Smooth muscle cell (in vitro differentiated cells): ENCODE measurements around the gene ISL1. TPM values are rescaled to one million over a fixed set of nuclear protein-coding genes. Genes with fewer than 3 reads are reported as not detected.

Source experiments
- DNase-seq: peaks from one replicate; lab custom pipeline; 2025; ENCODE audit not compliant: unreplicated experiment; lab: John Stamatoyannopoulos, UW
- H2AFZ ChIP-seq: fragments of 200-600 bp; sonication (generic); 2 replicates; pipeline ENCODE4 v1.6.0; 2016; ENCODE audit warnings: antibody characterized with exemption, low read depth, mild to moderate bottlenecking
- H3F3A ChIP-seq: fragments of 200-600 bp; sonication (generic); 2 replicates; pipeline ENCODE4 v1.6.0; 2017; ENCODE audit warnings: antibody characterized with exemption, low read depth
- H3K27ac ChIP-seq: fragments of 200-600 bp; sonication (generic); 2 replicates; pipeline ENCODE4 v1.5.1; 2016; ENCODE audit warnings: low read depth, mild to moderate bottlenecking
- H3K27me3 ChIP-seq: fragments of 200-600 bp; sonication (generic); 2 replicates; pipeline ENCODE4 v1.6.1; 2016; ENCODE audit warnings: low read depth, mild to moderate bottlenecking
- H3K36me3 ChIP-seq: fragments of 200-600 bp; sonication (generic); 2 replicates; pipeline ENCODE4 v1.5.1; 2016; ENCODE audit warnings: low read depth
- H3K4me1 ChIP-seq: fragments of 200-600 bp; sonication (generic); 2 replicates; pipeline ENCODE4 v1.5.1; 2016; ENCODE audit warnings: low read depth
- H3K4me2 ChIP-seq: fragments of 200-600 bp; sonication (generic); 2 replicates; pipeline ENCODE4 v1.6.0; 2016; ENCODE audit warnings: mild to moderate bottlenecking
- H3K4me3 ChIP-seq: fragments of 200-600 bp; sonication (generic); 2 replicates; pipeline ENCODE4 v1.5.1; 2016; ENCODE audit warnings: mild to moderate bottlenecking
- H3K79me2 ChIP-seq: fragments of 200-600 bp; sonication (generic); 2 replicates; pipeline ENCODE4 v1.6.0; 2016; ENCODE audit warnings: low read depth, mild to moderate bottlenecking
- H3K9ac ChIP-seq: fragments of 200-600 bp; sonication (generic); 2 replicates; pipeline ENCODE4 v1.6.0; 2016; ENCODE audit warnings: low read depth
- H3K9me3 ChIP-seq: fragments of 200-600 bp; sonication (generic); replicated peaks from 2 replicates; pipeline ENCODE4 v1.5.1; 2016; ENCODE audit warnings: low read depth
- H4K20me1 ChIP-seq: fragments of 200-600 bp; sonication (generic); 2 replicates; pipeline ENCODE4 v1.6.0; 2016; ENCODE audit warnings: low read depth
- WGBS: methylation state at CpG from one replicate; pipeline ENCODE4 v1.1.7; 2016; ENCODE audit warnings: low lambda C conversion rate; 5-methylcytosine and 5-hydroxymethylcytosine counted together
- polyA plus RNA-seq: library from polyadenylated mRNA; unstranded; fragments of >200 nt; fragmentation: Nextera tagmentation; extraction: Ambion mirVana; gene quantifications from 2 replicates; pipeline ENCODE4 v1.2.1, GENCODE V29; 2016
- total RNA-seq: library from RNA; depleted of rRNA; stranded (reverse); fragments of >200 nt; gene quantifications from 2 replicates; pipeline ENCODE4 v1.2.3, GENCODE V29; 2014
- TF ChIP-seq, protein P1 (sequence below): fragments of 200-600 bp; sonication (generic); IDR thresholded peaks from 2 replicates; pipeline ENCODE4 v1.5.1; 2017; ENCODE audit warnings: borderline replicate concordance, mild to moderate bottlenecking, antibody characterized with exemption; ENCODE audit not compliant: insufficient read depth, poor library complexity, severe bottlenecking

The ISL1 gene
- total and polyA plus RNA-seq, 2 experiments from 2014 or later, result 3.6 to 16.0 TPM

DNA sequence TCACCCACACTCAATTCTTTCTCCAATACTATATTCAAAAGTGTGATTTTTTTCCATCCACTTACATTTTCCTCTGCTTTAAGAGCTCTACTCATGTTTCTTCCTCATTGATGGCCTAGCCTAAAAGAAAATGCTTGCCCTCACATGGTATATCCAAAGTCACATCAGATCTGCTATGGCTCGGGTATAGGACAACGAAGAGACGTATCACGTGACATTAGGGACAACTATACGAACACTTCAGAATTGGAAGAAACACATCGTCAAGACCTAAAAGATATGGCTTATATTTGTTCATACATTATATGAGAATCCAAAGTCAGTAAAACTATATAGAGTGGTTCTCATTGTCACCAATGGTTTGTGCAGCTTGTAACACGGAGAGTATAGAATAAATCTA, 8.2 kb upstream of the ISL1 start:
- no peaks in the 10 kb centered on the region for H3F3A ChIP-seq
- 94% methylated on average over 7 of the region's 7 CpGs for WGBS
- H2AFZ ChIP-seq, result no peak overlapping the region

GRCh38 chr5:51376509-51376908, 6.7 kb upstream of the ISL1 start:
- H3K4me2 ChIP-seq, result no peak overlapping the region
- H4K20me1 ChIP-seq, result no peaks in the 10 kb centered on the region
- 58% methylated on average over 3 of the region's 3 CpGs for WGBS
- H3K27ac ChIP-seq, result no peak overlapping the region
- no peak overlapping the region for H2AFZ ChIP-seq
- no peaks in the 10 kb centered on the region for H3K79me2 ChIP-seq
- H3K4me1 ChIP-seq, result peaks cover 29% of the 10 kb centered on the region
- peak overlapping the region; percentile 52 for H3K4me3 ChIP-seq
- no peaks in the 10 kb centered on the region for H3K36me3 ChIP-seq
- H3K9ac ChIP-seq, result no peak overlapping the region
- H3K9me3 ChIP-seq, result no peaks in the 10 kb centered on the region
- H3F3A ChIP-seq, result no peaks in the 10 kb centered on the region
- peaks cover 57% of the 10 kb centered on the region for H3K27me3 ChIP-seq
- TF ChIP-seq, protein P1, sequence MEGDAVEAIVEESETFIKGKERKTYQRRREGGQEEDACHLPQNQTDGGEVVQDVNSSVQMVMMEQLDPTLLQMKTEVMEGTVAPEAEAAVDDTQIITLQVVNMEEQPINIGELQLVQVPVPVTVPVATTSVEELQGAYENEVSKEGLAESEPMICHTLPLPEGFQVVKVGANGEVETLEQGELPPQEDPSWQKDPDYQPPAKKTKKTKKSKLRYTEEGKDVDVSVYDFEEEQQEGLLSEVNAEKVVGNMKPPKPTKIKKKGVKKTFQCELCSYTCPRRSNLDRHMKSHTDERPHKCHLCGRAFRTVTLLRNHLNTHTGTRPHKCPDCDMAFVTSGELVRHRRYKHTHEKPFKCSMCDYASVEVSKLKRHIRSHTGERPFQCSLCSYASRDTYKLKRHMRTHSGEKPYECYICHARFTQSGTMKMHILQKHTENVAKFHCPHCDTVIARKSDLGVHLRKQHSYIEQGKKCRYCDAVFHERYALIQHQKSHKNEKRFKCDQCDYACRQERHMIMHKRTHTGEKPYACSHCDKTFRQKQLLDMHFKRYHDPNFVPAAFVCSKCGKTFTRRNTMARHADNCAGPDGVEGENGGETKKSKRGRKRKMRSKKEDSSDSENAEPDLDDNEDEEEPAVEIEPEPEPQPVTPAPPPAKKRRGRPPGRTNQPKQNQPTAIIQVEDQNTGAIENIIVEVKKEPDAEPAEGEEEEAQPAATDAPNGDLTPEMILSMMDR, result no peak
- DNase-seq, result no peak

More for the DNA sequence above, 8.2 kb upstream of the ISL1 start:
- Histone ChIP-seq H3K4me1 (peaks cover 29% of the 10 kb centered on the region), H3K4me2 (no peak overlapping the region), H3K79me2 (no peaks in the 10 kb centered on the region), H3K27ac (no peak overlapping the region), H3K27me3 (peaks cover 47% of the 10 kb centered on the region), H4K20me1 (no peaks in the 10 kb centered on the region), H3K4me3 (no peak overlapping the region), H3K9ac (no peak overlapping the region), H3K36me3 (no peaks in the 10 kb centered on the region), H3K9me3 (no peaks in the 10 kb centered on the region)
- TF ChIP-seq, protein P1, result no peak
- DNase-seq, result no peak

- Histone ChIP-seq H3K27ac (no peak overlapping the region), H3K4me3 (peak overlapping the region; percentile 52), H4K20me1 (no peaks in the 10 kb centered on the region), H3K36me3 (no peaks in the 10 kb centered on the region), H2AFZ (peak overlapping the region; percentile 78), H3K79me2 (no peaks in the 10 kb centered on the region), H3K9me3 (no peaks in the 10 kb centered on the region), H3K27me3 (peaks cover 66% of the 10 kb centered on the region), H3K4me2 (peak overlapping the region; percentile 91), H3K4me1 (peaks cover 29% of the 10 kb centered on the region), H3F3A (no peaks in the 10 kb centered on the region), H3K9ac (no peak overlapping the region)
- 15% methylated on average over 40 of the region's 40 CpGs for WGBS
- TF ChIP-seq, protein P1, result no peak
- no peak for DNase-seq
These were observed 5.8 kb upstream of the ISL1 start for GRCh38 chr5:51377151-51378060.
